Medulla oblongata (tissue), 1 donor: ENCODE measurements around the gene RAB3GAP1.

Experiments
- DNase-seq: peaks from one replicate; pipeline ENCODE4 v3.0.0-alpha.2; 2015; ENCODE audit errors: extremely low spot score

The RAB3GAP1 gene

GRCh38 chr2:135163901-135164300, 111.8 kb downstream of the RAB3GAP1 start:
- DNase-seq, result no peak

GRCh38 chr2:135164431-135164830, 112.3 kb downstream of the RAB3GAP1 start:
- no peak for DNase-seq

GRCh38 chr2:135167273-135167672, 115.2 kb downstream of the RAB3GAP1 start:
- DNase-seq, result no peak

- DNase-seq, result no peak
These were observed 116.2 kb downstream of the RAB3GAP1 start for GRCh38 chr2:135168204-135168856.

GRCh38 chr2:135169900-135170753, 118.0 kb downstream of the RAB3GAP1 start:
- no peak for DNase-seq

GRCh38 chr2:135174049-135174809, 122.1 kb downstream of the RAB3GAP1 start:
- no peak for DNase-seq

GRCh38 chr2:135174810-135175093, 122.7 kb downstream of the RAB3GAP1 start:
- DNase-seq, result no peak

- DNase-seq, result no peak
These were observed 123.1 kb downstream of the RAB3GAP1 start for GRCh38 chr2:135175177-135175576.

GRCh38 chr2:135179689-135180088, 127.6 kb downstream of the RAB3GAP1 start:
- no peak for DNase-seq

- no peak for DNase-seq
These were observed 130.1 kb downstream of the RAB3GAP1 start for GRCh38 chr2:135182190-135182589.

GRCh38 chr2:135182601-135183000, 130.5 kb downstream of the RAB3GAP1 start:
- DNase-seq, result no peak

- no peak for DNase-seq
These were observed 131.7 kb downstream of the RAB3GAP1 start for GRCh38 chr2:135183822-135184221.

- DNase-seq, result no peak
These were observed 134.0 kb downstream of the RAB3GAP1 start for GRCh38 chr2:135186054-135186453.

GRCh38 chr2:135187270-135187669, 135.2 kb downstream of the RAB3GAP1 start:
- no peak for DNase-seq

- DNase-seq, result no peak
These were observed 137.1 kb downstream of the RAB3GAP1 start for GRCh38 chr2:135189148-135189547.

GRCh38 chr2:135190799-135191198, 138.7 kb downstream of the RAB3GAP1 start:
- DNase-seq, result no peak

- DNase-seq, result peak; percentile 41
These were observed 146.4 kb downstream of the RAB3GAP1 start for GRCh38 chr2:135198481-135198880.

GRCh38 chr2:135202751-135203150, 150.7 kb downstream of the RAB3GAP1 start:
- DNase-seq, result no peak

- DNase-seq, result no peak
These were observed 151.9 kb downstream of the RAB3GAP1 start for GRCh38 chr2:135203944-135204343.

- no peak for DNase-seq
These were observed 155.9 kb downstream of the RAB3GAP1 start for GRCh38 chr2:135208016-135208415.

GRCh38 chr2:135212757-135213156, 160.7 kb downstream of the RAB3GAP1 start:
- DNase-seq, result no peak

- DNase-seq, result no peak
These were observed 166.3 kb downstream of the RAB3GAP1 start for GRCh38 chr2:135218426-135218825.

- DNase-seq, result no peak
These were observed 167.1 kb downstream of the RAB3GAP1 start for GRCh38 chr2:135219226-135219625.
